Panc1 (cell line): Measurements from ENCODE around the gene IFT57. TPM values are rescaled to one million over a fixed set of nuclear protein-coding genes. Genes with fewer than 3 reads are reported as not detected.

Experiments
- ATAC-seq: fragments of 200-7000 bp; cut with Tn5 transposase; 2 replicates; pipeline ENCODE4 v1.9.1; 2020; ENCODE audit warnings: mild to moderate bottlenecking, moderate library complexity
- BruUV-seq: library from RNA; stranded (reverse); fragments of 400-500 nt; replicated peaks from 2 replicates; lab custom pipeline; 2021; lab: Mats Ljungman, UMichigan
- CTCF ChIA-PET: fragments of 300-600 bp; sonication (Branson Sonifier 250); formaldehyde crosslinking; loops from one replicate; lab custom pipeline; 2022; ENCODE audit warnings: antibody characterized with exemption; lab: Charles Lee
- POLR2A ChIA-PET: fragments of 300-600 bp; sonication (Branson Sonifier 250); formaldehyde crosslinking; loops from one replicate; lab custom pipeline; 2022; ENCODE audit warnings: antibody characterized with exemption; lab: Charles Lee
- DNase-seq: peaks from one replicate; pipeline ENCODE4 v3.0.0-alpha.2; 2010; ENCODE audit warnings: low read depth, low spot score
- H3K27ac ChIP-seq: 2 replicates; pipeline ENCODE4 v1.5.1; 2011; ENCODE audit warnings: mild to moderate bottlenecking, low read length, inconsistent platforms
- H3K27me3 ChIP-seq: fragments of 200-500 bp; sonication (Bioruptor generic); 2 replicates; pipeline ENCODE4 v1.6.0; 2014; ENCODE audit warnings: low read length, inconsistent platforms; ENCODE audit not compliant: control insufficient read depth, insufficient read depth
- H3K36me3 ChIP-seq: fragments of 200-500 bp; sonication (Bioruptor generic); 2 replicates; pipeline ENCODE4 v1.5.1; 2014; ENCODE audit warnings: inconsistent platforms, mild to moderate bottlenecking, low read length, moderate library complexity; ENCODE audit not compliant: control insufficient read depth, insufficient read depth
- H3K4me1 ChIP-seq: 2 replicates; pipeline ENCODE4 v1.5.1; 2011; ENCODE audit warnings: inconsistent platforms, mild to moderate bottlenecking, low read length, moderate library complexity; ENCODE audit not compliant: control insufficient read depth, insufficient read depth
- H3K4me3 ChIP-seq, 2 experiments: 2 replicates each; pipeline ENCODE4 v1.5.1; 2011 to 2012; ENCODE audit warnings: low read depth in 2 of 2, low read length in 2 of 2, mild to moderate bottlenecking in 2 of 2, inconsistent platforms in 1 of 2, moderate library complexity in 1 of 2
- H3K9me3 ChIP-seq: fragments of 200-500 bp; sonication (Bioruptor generic); 2 replicates; pipeline ENCODE4 v1.5.1; 2014; ENCODE audit warnings: low read depth, mild to moderate bottlenecking, inconsistent platforms, low read length, moderate library complexity; ENCODE audit not compliant: control insufficient read depth, insufficient read depth
- POLR2AphosphoS5 ChIP-seq: IDR thresholded peaks from 2 replicates; pipeline ENCODE4 v1.6.1; 2012; ENCODE audit warnings: mild to moderate bottlenecking, low read depth, low read length, moderate library complexity
- SIN3A ChIP-seq: IDR thresholded peaks from 2 replicates; pipeline ENCODE4 v1.6.1; 2012; ENCODE audit warnings: low read depth, mild to moderate bottlenecking, low read length, moderate library complexity, borderline replicate concordance; ENCODE audit not compliant: insufficient read depth
- TCF7L2 ChIP-seq: IDR thresholded peaks from 2 replicates; pipeline ENCODE4 v1.6.1; 2011; ENCODE audit warnings: mild to moderate bottlenecking, low read depth, low read length, inconsistent platforms
- in situ Hi-C: cut with HindIII; loops from 2 replicates; pipeline ENCODE4 v1.10.0; 2016; ENCODE audit warnings: low sequenced_read_pairs, low pct_unique_long_range_greater_than_20kb
- intact Hi-C: fragments of 100-400 bp; cut with micrococcal nuclease; formaldehyde crosslinking; loops from one replicate; pipeline ENCODE4 v1.10.0; 2022; ENCODE audit not compliant: unreplicated experiment
- total RNA-seq: library from RNA; stranded (reverse); gene quantifications from one replicate; pipeline ENCODE4 v1.2.1, GENCODE V29; 2021; ENCODE audit not compliant: unreplicated experiment
- TF ChIP-seq, protein P1 (sequence below): fragments of 450-650 bp; IDR thresholded peaks from 2 replicates; pipeline ENCODE4 v1.5.1; 2017; ENCODE audit warnings: mild to moderate bottlenecking
- TF ChIP-seq, protein P2 (sequence below), 2 experiments: IDR thresholded peaks; 2 replicates each; pipeline ENCODE4 v1.6.1; 2011 to 2012; ENCODE audit warnings: low read depth in 2 of 2, control low read depth in 1 of 2, low read length in 1 of 2, mild to moderate bottlenecking in 1 of 2, moderate library complexity in 1 of 2; ENCODE audit not compliant: insufficient read depth in 1 of 2

The IFT57 gene
- total RNA-seq, 1 experiment from 2014 or later, result 45.7 TPM

DNA sequence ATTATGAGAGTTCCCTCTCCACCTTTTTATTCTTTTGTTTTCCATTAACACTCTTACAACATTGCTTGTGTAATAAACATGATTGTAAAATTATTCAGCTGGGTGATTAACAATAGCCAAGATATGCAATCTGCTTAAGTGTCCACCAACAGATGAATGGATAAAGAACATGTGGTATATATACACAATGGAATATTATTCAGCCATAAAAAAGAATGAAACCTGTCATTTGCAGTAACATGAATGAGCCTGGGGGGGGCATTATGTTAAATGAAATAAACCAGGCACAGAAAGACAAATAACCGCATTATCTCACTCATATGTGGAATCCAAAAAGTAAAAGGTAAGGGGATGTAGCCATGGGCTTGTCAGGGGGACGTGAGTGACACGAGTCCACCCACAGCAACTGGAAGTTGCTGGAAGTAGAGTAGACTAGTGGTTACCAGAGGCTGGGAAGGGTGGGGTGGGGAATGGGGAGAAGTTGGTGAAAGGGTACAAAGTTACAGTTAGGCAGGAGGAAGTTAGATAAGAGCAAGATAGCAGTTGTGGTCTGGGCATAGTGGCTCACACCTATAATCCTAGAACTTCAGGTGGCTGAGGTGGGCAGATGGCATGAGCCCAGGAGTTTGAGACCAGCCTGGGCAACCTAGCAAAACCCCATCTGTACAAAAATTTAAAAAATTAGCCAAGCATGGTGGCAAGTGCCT, 102.7 kb downstream of the IFT57 start:
- in situ Hi-C loops, result no loop called here
- DNase-seq (no peak), ATAC-seq (no peak)
- ChIA-PET CTCF (no interaction called here), POLR2A (no interaction called here)
- Histone ChIP-seq H3K27me3 (no peaks in the 10 kb centered on the region), H3K36me3 (no peaks in the 10 kb centered on the region), H3K27ac (no peak overlapping the region), H3K4me3 (no peak overlapping the region), H3K4me1 (no peaks in the 10 kb centered on the region), H3K9me3 (no peaks in the 10 kb centered on the region)
- TF ChIP-seq, protein P1, sequence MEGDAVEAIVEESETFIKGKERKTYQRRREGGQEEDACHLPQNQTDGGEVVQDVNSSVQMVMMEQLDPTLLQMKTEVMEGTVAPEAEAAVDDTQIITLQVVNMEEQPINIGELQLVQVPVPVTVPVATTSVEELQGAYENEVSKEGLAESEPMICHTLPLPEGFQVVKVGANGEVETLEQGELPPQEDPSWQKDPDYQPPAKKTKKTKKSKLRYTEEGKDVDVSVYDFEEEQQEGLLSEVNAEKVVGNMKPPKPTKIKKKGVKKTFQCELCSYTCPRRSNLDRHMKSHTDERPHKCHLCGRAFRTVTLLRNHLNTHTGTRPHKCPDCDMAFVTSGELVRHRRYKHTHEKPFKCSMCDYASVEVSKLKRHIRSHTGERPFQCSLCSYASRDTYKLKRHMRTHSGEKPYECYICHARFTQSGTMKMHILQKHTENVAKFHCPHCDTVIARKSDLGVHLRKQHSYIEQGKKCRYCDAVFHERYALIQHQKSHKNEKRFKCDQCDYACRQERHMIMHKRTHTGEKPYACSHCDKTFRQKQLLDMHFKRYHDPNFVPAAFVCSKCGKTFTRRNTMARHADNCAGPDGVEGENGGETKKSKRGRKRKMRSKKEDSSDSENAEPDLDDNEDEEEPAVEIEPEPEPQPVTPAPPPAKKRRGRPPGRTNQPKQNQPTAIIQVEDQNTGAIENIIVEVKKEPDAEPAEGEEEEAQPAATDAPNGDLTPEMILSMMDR, result no peak
- no TSS peak for BruUV-seq
- intact Hi-C loops, result no loop called here

DNA sequence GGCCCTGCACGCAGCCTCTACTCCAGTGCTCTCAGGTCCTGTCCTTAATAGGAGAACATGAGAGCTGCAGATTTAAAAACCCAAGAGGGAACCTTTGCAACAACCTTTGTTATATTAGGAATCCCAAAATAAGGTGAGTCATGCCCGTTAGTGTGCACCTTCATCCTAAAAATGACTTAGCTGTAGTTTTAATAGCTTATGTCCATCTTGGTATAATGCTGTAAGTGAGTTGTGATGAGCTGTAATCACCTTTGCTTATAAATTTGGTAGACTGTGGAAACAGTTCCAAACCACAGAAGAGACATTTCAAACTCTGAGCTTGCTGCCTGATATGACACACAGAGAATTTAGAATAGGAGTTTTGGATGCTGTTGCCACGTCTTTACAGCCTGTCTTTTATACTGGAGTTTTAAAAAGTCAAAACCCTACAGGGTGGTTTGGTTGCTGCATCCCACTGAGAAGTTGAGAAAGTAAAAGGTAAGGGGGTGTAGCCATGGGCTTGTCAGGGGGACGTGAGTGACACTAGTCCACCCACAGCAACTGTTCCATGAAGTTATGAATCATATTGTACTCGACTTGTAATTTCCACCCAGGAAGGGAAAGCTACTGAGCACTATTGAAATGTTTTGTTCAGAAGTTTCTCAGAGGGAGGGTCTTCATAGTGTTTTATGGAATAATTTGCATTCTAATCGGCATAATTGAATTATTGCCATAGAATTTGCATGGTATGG, 104.0 kb downstream of the IFT57 start:
- no peak overlapping the region for H3K27ac ChIP-seq
- no peaks in the 10 kb centered on the region for H3K9me3 ChIP-seq
- POLR2A ChIA-PET, result no interaction called here
- no TSS peak for BruUV-seq
- CTCF ChIA-PET, result no interaction called here
- TF ChIP-seq POLR2AphosphoS5, result no peak
- DNase-seq (no peak), ATAC-seq (no peak)
- H3K4me3 ChIP-seq, result no peak overlapping the region
- H3K36me3 ChIP-seq, result no peaks in the 10 kb centered on the region
- in situ Hi-C loops, result no loop called here
- no peaks in the 10 kb centered on the region for H3K27me3 ChIP-seq
- no peaks in the 10 kb centered on the region for H3K4me1 ChIP-seq
- intact Hi-C loops, result no loop called here

DNA sequence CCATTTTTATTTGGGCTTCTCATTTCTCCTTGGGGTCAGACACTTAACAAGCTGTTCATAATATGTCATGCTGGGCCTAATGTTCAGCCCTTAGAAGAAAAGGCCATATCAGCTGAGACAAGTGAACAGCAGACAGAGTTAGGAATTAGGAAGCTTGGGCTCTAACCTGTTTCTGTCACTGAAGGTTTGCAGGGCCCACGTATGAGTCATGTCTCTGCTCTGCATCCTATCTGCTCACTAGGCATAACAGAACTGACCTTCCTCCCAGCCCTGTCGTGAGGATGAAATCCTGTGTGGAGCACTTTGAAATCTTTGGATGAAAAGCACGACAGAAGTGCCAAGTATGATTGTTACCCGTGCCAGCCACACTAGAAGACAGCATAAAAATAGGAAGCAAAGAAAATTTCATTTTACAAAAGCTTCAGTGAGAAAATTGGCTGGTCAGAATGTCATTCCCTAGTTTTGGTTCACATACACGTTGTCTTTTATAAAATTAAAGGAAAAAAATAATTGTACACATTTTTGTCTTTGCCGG, 104.9 kb downstream of the IFT57 start:
- no TSS peak for BruUV-seq
- Histone ChIP-seq H3K36me3 (no peaks in the 10 kb centered on the region), H3K27ac (no peak overlapping the region), H3K4me1 (no peaks in the 10 kb centered on the region), H3K4me3 (no peak overlapping the region), H3K9me3 (no peaks in the 10 kb centered on the region), H3K27me3 (no peaks in the 10 kb centered on the region)
- TF ChIP-seq, protein P2, sequence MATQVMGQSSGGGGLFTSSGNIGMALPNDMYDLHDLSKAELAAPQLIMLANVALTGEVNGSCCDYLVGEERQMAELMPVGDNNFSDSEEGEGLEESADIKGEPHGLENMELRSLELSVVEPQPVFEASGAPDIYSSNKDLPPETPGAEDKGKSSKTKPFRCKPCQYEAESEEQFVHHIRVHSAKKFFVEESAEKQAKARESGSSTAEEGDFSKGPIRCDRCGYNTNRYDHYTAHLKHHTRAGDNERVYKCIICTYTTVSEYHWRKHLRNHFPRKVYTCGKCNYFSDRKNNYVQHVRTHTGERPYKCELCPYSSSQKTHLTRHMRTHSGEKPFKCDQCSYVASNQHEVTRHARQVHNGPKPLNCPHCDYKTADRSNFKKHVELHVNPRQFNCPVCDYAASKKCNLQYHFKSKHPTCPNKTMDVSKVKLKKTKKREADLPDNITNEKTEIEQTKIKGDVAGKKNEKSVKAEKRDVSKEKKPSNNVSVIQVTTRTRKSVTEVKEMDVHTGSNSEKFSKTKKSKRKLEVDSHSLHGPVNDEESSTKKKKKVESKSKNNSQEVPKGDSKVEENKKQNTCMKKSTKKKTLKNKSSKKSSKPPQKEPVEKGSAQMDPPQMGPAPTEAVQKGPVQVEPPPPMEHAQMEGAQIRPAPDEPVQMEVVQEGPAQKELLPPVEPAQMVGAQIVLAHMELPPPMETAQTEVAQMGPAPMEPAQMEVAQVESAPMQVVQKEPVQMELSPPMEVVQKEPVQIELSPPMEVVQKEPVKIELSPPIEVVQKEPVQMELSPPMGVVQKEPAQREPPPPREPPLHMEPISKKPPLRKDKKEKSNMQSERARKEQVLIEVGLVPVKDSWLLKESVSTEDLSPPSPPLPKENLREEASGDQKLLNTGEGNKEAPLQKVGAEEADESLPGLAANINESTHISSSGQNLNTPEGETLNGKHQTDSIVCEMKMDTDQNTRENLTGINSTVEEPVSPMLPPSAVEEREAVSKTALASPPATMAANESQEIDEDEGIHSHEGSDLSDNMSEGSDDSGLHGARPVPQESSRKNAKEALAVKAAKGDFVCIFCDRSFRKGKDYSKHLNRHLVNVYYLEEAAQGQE (IDR thresholded peaks at IDR 0.05; ENCODE audit: insufficient read depth in 1 of 2, low read depth in 2 of 2, low read length in 1 of 2), result no peak
- TF ChIP-seq SIN3A, result no peak
- TF ChIP-seq TCF7L2, result no peak
- TF ChIP-seq, protein P1, result no peak
- TF ChIP-seq POLR2AphosphoS5, result no peak
- DNase-seq, result no peak
- ChIA-PET CTCF (no interaction called here), POLR2A (no interaction called here)
- ATAC-seq, result peak; percentile 53; the same call in 1 of the 2 replicates
- in situ Hi-C loops (no loop called here), intact Hi-C loops (no loop called here)
